A549 (cell line): ENCODE results near the gene ASB7.

Source experiments
- CEBPB ChIP-seq, 2 experiments: fragments of >200 bp in 1 of 2; sonication (Bioruptor Twin) in 1 of 2; formaldehyde crosslinking in 1 of 2; IDR thresholded peaks; 2 replicates each; pipeline ENCODE4 v1.6.1; 2012 to 2016
- CHD2 ChIP-seq: fragments of 150-350 bp; IDR thresholded peaks from 2 replicates; pipeline ENCODE4 v1.6.1; 2014; ENCODE audit warnings: low read length; ENCODE audit not compliant: partially characterized antibody
- CTCF ChIP-seq: fragments of >200 bp; sonication (Bioruptor Twin); formaldehyde crosslinking; IDR thresholded peaks from 3 replicates; pipeline ENCODE4 v1.5.1; 2016
- EP300 ChIP-seq, 2 experiments: fragments of >200 bp; sonication (Bioruptor Twin); formaldehyde crosslinking; IDR thresholded peaks; 2 replicates in 1 of 2; 3 replicates in 1 of 2; pipeline ENCODE4 v1.6.1; 2016 to 2017
- HDAC2 ChIP-seq: fragments of 200-600 bp; sonication (generic); IDR thresholded peaks from 2 replicates; pipeline ENCODE4 v1.6.1; 2016
- HOXB5 ChIP-seq: fragments of 250-450 bp; sonication (Bioruptor Pico); IDR thresholded peaks from 2 replicates; pipeline ENCODE4 v1.5.0; 2020; ENCODE audit warnings: mild to moderate bottlenecking, moderate library complexity
- JUN ChIP-seq, 2 experiments: fragments of >200 bp; sonication (Bioruptor Twin); formaldehyde crosslinking; IDR thresholded peaks; 2 replicates in 1 of 2; 3 replicates in 1 of 2; pipeline ENCODE4 v1.6.1; 2016 to 2017
- PHF8 ChIP-seq: fragments of 200-600 bp; sonication (generic); IDR thresholded peaks from 2 replicates; pipeline ENCODE4 v1.6.1; 2016; ENCODE audit warnings: low read depth, mild to moderate bottlenecking, antibody characterized with exemption, moderate library complexity, borderline replicate concordance
- POLR2A ChIP-seq: IDR thresholded peaks from 2 replicates; pipeline ENCODE4 v1.6.1; 2012; ENCODE audit warnings: mild to moderate bottlenecking, low read length

- no peak for TF ChIP-seq CTCF
- TF ChIP-seq POLR2A: no peak
- no peak for TF ChIP-seq JUN (IDR thresholded peaks at IDR 0.05)
- no peak for TF ChIP-seq EP300 (IDR thresholded peaks at IDR 0.05)
- no peak for TF ChIP-seq CHD2
- no peak for TF ChIP-seq HOXB5 (CRISPR knock-in tag)
- TF ChIP-seq HDAC2: no peak
- no peak for TF ChIP-seq PHF8
- no peak for TF ChIP-seq CEBPB (IDR thresholded peaks at IDR 0.05)
These were observed 79.0 kb downstream of the ASB7 start for GRCh38 chr15:100681335-100681746.
